Cardiac septum (tissue), 1 donor: ENCODE measurements around the gene KIF16B. TPM values are rescaled to one million over a fixed set of nuclear protein-coding genes. Genes with fewer than 3 reads are reported as not detected.
"Not testable (repeated sequence)": the region's sequence is repeated elsewhere in the genome, so short reads cannot be mapped to it uniquely, and the experiment has no call there.

ENCODE experiments used
- DNase-seq: peaks from one replicate; pipeline ENCODE4 v3.0.0-alpha.2; 2020; ENCODE audit warnings: low spot score
- intact Hi-C: fragments of 100-400 bp; cut with DNase I; formaldehyde crosslinking; loops from one replicate; pipeline ENCODE4 v1.14.0; 2022
- total RNA-seq: library from RNA; stranded (reverse); fragmentation: NEBNext Ultra II Directional; extraction: Animal tissue kit (Norgen Biotek cat#: 25700); gene quantifications from one replicate; pipeline ENCODE4 v1.2.1, GENCODE V29; 2021
- donor health status: DM: no; HTN: no; CAD: no.

KIF16B gene
- total RNA-seq, 1 donor from 2014 or later: 19.7 TPM

DNA sequence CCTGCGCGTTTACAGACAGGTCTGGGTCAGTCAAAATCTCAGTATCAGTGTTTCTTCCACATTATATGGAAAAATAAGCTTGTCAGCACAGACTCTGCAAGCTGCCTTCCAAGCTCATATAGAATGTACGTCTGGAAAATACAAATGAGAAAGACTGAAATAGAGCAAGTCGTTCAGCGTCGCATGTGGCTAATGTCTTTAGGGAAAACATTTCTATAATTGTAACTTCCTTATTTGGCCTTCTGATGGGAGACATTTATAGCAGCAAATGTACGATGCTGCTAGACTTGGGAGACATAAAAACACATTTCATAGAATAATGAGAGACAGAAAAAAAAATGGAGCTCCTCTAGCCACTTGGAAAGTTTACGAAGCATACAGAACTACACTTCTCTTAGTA, 122.2 kb downstream of the KIF16B start:
- intact Hi-C loops: no loop called here
- no peak for DNase-seq

- DNase-seq: no peak
- intact Hi-C loops: no loop called here
Observed at GRCh38 chr20:16446991-16447390, 126.3 kb downstream of the KIF16B start.

GRCh38 chr20:16446246-16446645, 127.0 kb downstream of the KIF16B start:
- intact Hi-C loops: no loop called here
- no peak for DNase-seq

DNA sequence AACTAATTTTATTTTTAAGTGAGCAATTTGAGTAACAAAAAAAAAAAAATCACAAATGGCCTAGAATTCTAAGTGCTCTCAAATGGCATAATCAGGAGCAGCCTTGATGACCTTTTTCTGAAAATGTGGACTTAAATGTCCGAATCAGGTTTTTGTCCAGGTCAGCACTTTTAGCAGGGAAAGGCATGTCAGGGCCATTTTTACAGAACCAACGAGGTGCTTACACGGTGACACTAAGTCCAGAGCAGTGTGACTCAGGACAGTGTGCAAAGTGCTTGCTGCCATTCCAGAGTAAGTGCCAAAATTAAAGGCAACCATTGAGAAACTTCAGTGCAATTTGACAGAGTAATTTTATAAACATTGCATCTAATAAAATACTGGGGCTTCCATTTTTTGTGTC, 127.8 kb downstream of the KIF16B start:
- DNase-seq: no peak
- intact Hi-C loops: no loop called here

DNA sequence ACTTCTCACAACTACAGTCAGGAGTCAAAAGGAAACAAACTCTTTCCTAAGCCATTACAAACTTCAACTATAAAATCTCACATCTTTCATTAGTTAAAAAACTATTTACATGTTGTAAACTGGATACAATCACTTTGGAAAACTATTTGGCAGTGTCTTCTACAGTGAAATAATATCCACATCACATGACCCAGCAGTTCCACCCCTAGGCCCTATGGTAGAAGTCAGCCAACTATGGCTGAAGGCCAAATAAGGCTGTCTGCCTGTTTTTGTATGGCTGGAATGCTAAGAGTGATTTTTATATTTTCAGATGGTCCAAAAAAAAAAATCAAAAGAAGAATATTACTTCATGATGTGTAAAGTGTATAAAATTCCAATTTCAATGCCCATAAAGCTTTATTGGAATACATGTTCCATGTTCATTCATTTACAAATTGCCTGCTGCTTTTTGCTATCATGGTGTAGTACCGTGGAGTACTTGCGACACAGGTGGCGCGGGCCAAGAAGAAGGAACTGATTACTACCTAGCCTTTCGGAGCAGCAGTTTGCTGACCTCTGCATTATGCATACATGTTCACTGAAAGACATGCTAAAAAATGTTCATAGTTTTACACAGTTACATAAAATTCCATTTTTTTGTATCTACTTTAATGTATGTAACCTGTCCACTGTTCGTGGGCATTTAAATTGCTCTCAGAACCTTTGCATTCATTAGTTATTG, 129.0 kb downstream of the KIF16B start:
- no peak for DNase-seq
- intact Hi-C loops: no loop called here

DNA sequence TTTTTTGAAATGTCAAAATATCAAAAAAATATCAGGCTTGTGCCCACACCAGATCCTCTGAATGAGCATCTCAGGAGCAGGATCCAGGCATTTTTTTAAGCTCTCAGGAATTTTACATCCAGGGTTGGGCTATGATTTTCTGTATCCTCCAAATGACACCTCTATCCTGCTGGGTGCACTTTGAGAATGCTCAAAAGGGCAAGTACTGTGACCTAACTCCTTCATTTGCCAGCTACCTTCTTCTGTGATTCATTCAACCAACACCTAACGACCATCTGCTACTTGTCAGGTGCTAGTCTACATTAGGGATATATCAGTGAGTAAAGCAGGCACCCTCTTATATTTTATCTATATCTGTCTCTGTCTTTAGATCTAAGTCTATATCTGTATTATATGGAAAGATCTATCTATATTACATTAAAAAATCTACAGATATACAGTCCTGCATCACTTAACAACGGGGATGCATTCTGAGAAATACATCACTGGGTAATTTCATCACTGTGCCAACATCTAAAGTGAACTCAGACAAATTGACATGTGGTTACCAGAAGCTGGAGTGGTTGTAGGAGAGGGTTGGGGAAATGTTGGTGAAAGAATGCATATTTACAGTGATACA, 131.6 kb downstream of the KIF16B start:
- DNase-seq: no peak
- intact Hi-C loops: no loop called here

DNA sequence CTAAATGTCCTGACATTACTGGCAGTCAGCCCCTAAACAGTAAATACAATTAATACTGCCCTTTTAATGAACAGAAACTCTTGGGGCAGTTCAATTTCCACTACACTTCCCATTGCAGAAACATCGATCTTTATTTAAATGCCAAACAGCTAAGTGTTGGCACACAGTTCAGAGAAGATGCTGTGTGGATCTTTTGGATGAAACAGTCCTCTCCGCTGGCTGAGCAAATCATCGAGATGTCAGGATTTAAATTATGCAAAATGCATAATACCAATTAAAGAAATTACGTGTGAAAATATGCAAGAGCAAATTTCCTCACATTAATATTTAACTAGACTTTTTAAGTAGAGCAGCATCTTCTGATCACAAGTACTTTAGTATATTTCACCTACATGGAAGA, 132.6 kb downstream of the KIF16B start:
- intact Hi-C loops: no loop called here
- DNase-seq: no peak

GRCh38 chr20:16439540-16439939, 133.7 kb downstream of the KIF16B start:
- DNase-seq, intact Hi-C loops: not testable (repeated sequence)

DNA sequence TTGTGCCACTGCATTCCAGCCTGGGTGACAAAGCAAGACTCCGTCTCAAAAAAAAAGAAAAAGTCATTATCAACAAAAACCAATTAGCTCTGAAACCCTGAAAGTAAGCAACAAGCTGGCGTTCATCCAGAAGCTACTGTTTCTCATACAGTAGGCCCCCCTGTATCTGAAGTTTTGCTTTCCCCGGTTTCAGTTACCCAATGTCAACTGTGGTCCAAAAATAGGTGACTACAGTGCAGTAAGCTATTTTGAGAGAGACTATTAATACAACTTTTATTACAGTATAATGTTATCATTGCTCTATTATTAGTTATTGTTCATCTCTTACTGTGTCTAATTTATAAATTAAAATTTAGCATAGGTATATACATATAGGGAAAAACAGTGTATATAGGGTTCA, 135.1 kb downstream of the KIF16B start:
- intact Hi-C loops: no loop called here
- no peak for DNase-seq

DNA sequence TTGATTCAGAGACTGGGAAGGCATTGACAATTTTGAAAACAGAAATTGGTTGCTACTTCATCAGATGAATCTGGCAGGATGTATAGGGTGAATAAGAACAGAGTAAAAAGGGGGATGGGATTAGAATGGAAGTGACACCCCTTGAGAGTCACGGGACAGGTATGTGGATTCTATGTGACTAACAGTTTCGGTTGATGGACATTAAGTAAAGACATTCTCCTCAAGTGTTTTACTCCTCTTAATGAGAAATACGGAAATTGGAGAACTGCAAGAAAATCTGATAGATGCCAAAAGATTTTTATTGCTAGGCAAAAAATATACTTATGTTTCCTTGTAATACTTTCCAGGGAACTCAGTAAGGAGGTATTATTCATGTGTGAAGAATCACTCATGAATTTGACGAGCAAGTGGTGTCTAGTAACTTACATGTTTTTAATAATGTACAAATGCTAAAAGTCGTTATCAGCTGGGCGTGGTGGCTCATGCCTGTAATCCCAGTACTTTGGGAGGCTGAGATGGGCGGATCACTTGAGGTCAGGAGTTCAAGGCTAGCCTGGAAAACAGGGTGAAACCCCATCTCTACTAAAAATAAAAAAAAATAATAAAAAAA, 135.8 kb downstream of the KIF16B start:
- intact Hi-C loops: no loop called here
- DNase-seq: no peak

DNA sequence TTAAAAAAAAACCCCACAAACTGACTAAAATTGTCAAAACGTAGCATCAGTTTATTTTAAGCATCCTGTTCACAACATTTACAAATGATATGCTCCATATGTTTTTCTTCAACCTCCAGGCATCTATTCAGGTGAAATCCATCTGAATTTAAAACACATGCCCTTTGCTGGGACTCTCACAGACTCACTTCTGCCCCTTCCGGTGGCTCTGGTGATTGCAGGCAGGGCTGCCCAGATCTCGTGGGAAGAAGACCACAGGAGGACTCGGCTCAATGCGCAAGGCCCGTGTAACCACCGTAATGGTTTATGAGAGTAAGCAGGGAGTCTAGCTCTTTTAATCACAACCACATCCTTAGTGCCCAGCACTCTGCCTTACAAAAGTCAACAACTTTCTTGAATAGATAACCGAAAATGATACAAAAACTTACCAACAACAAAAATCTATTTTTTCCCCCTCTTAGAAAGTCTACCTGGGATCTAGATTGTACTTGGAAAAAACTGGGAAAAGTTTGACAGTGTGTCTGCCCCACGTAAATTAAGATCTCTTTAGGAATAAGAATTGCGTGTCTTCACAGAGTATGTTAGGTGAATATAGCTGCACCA, 139.1 kb downstream of the KIF16B start:
- DNase-seq: no peak
- intact Hi-C loops: no loop called here

- intact Hi-C loops: no loop called here
- no peak for DNase-seq
Observed at GRCh38 chr20:16433293-16433580, 140.0 kb downstream of the KIF16B start.

DNA sequence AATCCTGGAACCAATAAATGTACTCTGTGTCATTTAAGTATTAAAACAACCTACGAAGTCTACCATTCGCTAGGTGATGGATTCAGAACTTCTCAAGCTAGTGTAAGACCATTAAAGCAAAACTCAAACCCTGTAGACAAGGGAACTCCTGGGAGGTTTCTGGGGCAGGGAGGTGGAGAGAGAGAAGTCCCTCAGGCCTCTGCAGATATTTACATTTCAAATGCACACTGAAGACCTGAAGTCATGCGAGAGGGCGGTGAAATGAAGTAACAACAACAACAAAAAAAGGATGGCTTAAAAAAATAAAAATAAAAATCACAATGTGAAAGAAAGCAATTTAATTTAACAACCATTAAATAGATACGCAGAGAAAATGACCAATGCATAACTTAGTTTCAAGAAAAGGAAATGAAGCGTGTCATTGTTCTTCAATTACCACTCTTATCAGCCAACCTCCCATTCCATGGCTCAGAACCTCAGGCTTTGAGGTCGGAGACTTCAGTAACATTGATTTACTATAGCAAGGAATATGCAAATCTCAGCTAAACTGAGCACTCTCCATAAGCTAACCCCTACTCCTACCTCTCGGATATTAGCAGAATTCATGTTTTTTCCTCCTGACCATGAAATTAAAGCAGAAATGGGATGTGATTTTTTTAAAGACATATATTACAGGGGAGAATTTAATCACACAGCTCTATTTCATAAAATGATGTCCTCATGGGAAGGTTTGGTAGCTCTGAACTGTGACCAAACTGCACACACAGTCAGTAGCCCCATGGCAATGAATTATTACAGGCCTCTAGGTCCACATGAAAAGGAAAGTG, 140.6 kb downstream of the KIF16B start:
- intact Hi-C loops: no loop called here
- no peak for DNase-seq

DNA sequence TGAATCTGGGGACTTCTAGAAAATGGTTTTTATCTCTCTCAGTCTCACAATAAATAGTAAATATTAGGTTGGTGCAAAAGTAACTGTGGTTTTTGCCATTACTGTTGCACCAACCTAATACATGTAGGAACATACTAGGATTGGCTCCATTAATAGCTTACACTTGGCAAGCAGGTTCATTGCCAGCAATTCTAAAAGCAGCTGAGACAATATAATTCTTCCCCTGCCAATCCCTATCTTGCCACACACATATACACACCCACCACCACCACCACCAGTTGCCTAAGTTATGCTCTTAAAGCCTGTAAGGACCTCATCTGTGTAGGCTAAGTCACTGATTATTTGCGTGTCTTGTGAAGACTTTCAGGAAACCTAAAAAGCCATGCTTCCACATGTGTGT, 145.1 kb downstream of the KIF16B start:
- no peak for DNase-seq
- intact Hi-C loops: no loop called here

DNA sequence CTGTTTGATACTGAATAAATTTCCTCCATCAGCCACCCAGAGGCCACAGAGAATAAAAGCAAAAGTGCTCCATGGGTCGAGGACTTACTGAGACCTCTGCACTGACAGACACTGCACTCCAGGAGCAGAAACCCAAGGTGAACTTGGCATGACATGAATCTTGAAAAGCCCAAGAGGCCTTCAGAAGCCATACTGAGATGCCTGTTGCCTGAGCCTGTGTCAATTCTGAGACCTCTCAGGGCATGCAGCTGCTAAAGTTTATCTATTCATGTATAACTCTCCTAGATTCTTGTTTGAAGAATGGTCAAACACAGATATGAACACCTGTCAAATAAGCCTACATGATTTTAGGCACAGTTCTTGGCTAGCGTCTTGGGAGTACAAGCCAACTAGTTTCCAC, 145.7 kb downstream of the KIF16B start:
- intact Hi-C loops: no loop called here
- no peak for DNase-seq

GRCh38 chr20:16424780-16425179, 148.5 kb downstream of the KIF16B start:
- DNase-seq: no peak
- intact Hi-C loops: no loop called here

GRCh38 chr20:16423311-16424212, 149.7 kb downstream of the KIF16B start:
- intact Hi-C loops: no loop called here
- no peak for DNase-seq

DNA sequence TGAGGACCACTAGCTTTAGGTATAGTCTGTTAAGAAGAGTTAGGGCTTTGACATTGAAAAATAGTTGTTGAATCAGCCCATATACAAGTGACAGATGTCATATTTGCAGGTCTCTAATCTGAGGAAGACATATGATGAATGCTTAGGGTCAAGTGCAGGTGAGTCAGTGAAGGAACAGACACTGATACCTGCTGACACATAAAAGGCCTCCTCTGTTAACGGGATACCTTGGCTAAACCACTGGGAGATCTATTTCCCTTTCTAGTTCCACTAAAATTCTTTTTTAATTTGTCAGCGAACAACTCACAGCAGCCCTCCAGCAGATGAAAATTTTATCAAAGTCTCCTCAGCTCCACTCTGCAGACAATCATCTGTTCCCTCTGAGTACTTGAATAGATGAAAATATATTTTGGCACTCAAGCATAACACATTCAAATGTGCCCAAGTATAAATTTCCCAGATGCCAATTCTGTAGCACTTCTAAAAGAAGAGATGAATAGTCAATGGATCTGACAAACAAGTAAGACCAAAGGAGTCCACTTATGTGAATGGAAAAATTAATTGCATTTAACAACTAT, 154.0 kb downstream of the KIF16B start:
- no peak for DNase-seq
- intact Hi-C loops: no loop called here

- intact Hi-C loops: no loop called here
- no peak for DNase-seq
Observed at GRCh38 chr20:16418616-16419015, 154.6 kb downstream of the KIF16B start.
